Keratinocyte (primary cell): ENCODE data around the gene ZC3H12D. TPM values are rescaled to one million over a fixed set of nuclear protein-coding genes. Genes with fewer than 3 reads are reported as not detected.
"Not testable (repeated sequence)": the region's sequence is repeated elsewhere in the genome, so short reads cannot be mapped to it uniquely, and the experiment has no call there.

Source experiments
- DNase-seq: peaks from one replicate; pipeline ENCODE4 v3.0.0-alpha.2; 2011; ENCODE audit warnings: low read depth, missing footprints, low spot score
- FAIRE-seq: peaks from 2 replicates; lab custom pipeline; 2011; peaks lifted over from hg19 to GRCh38; lab: Jason Lieb, UNC
- H2AFZ ChIP-seq: 2 replicates; pipeline ENCODE4 v1.6.0; 2012; ENCODE audit warnings: low read length, control low read depth, inconsistent platforms; ENCODE audit not compliant: control insufficient read depth
- H3K27ac ChIP-seq: 2 replicates; pipeline ENCODE4 v1.5.1; 2011; ENCODE audit warnings: low read length; ENCODE audit not compliant: control insufficient read depth, insufficient read depth
- H3K27me3 ChIP-seq: 3 replicates; pipeline ENCODE4 v1.6.0; 2011; ENCODE audit warnings: low read length; ENCODE audit not compliant: control insufficient read depth, insufficient read depth; ENCODE audit errors: extremely low read depth
- H3K36me3 ChIP-seq, 2 experiments: 2 replicates in 1 of 2; 3 replicates in 1 of 2; pipeline ENCODE4 v1.5.1; 2011; ENCODE audit warnings: low read length in 2 of 2, mild to moderate bottlenecking in 1 of 2; ENCODE audit not compliant: control insufficient read depth in 2 of 2, insufficient read depth in 2 of 2; ENCODE audit errors: extremely low read depth in 1 of 2
- H3K4me1 ChIP-seq: 3 replicates; pipeline ENCODE4 v1.5.1; 2011; ENCODE audit warnings: low read length; ENCODE audit not compliant: control insufficient read depth, insufficient read depth; ENCODE audit errors: extremely low read depth
- H3K4me2 ChIP-seq: 3 replicates; pipeline ENCODE4 v1.6.0; 2011; ENCODE audit warnings: low read depth, low read length; ENCODE audit not compliant: control insufficient read depth, insufficient read depth; ENCODE audit errors: extremely low read depth
- H3K4me3 ChIP-seq, 3 experiments: fragments of 200-600 bp in 1 of 3; sonication (generic) in 1 of 3; 2 replicates in 2 of 3; 3 replicates in 1 of 3; pipeline ENCODE4 v1.5.1; 2011 to 2016; ENCODE audit warnings: low read length in 3 of 3, mild to moderate bottlenecking in 3 of 3, control low read depth in 2 of 3, inconsistent platforms in 1 of 3, low read depth in 1 of 3, mixed read lengths in 1 of 3, mixed run types in 1 of 3, moderate library complexity in 1 of 3; ENCODE audit not compliant: control insufficient read depth in 2 of 3, insufficient read depth in 2 of 3; ENCODE audit errors: extremely low read depth in 1 of 3
- H3K79me2 ChIP-seq: 2 replicates; pipeline ENCODE4 v1.6.0; 2012; ENCODE audit warnings: low read length; ENCODE audit not compliant: control insufficient read depth, insufficient read depth
- H3K9ac ChIP-seq: 3 replicates; pipeline ENCODE4 v1.6.0; 2011; ENCODE audit warnings: low read length; ENCODE audit not compliant: control insufficient read depth, insufficient read depth; ENCODE audit errors: extremely low read depth
- H3K9me1 ChIP-seq: 3 replicates; pipeline ENCODE4 v1.6.0; 2011; ENCODE audit warnings: low read length; ENCODE audit not compliant: control insufficient read depth, insufficient read depth; ENCODE audit errors: extremely low read depth
- H3K9me3 ChIP-seq: 2 replicates; pipeline ENCODE4 v1.5.1; 2012; ENCODE audit warnings: low read depth, low read length; ENCODE audit not compliant: control insufficient read depth
- H4K20me1 ChIP-seq: 3 replicates; pipeline ENCODE4 v1.6.0; 2011; ENCODE audit warnings: low read length; ENCODE audit not compliant: control insufficient read depth, insufficient read depth; ENCODE audit errors: extremely low read depth
- EZH2 ChIP-seq: IDR thresholded peaks from one replicate; pipeline ENCODE4 v1.6.1; 2012; ENCODE audit warnings: inconsistent platforms, mild to moderate bottlenecking, low read length, moderate library complexity
- dilution Hi-C: fragments of 300-500 bp; cut with MboI; formaldehyde crosslinking; loops from one replicate; pipeline ENCODE4 v1.7.0; 2020; ENCODE audit warnings: low sequenced_read_pairs; ENCODE audit not compliant: extremely low pct_ligation_motif_present
- polyA plus RNA-seq, 5 experiments: library from polyadenylated mRNA; depleted of rRNA in 3 of 5; stranded (reverse) in 3 of 5; stranded (forward) in 1 of 5; unstranded in 1 of 5; fragments of >200 nt; gene quantifications; 1 replicate in 1 of 5; 2 replicates in 3 of 5; 3 replicates in 1 of 5; pipeline versions ENCODE4 v1.2.1 to v1.2.3, GENCODE V29; 2011 to 2012; ENCODE audit warnings: missing spikeins in 2 of 5, low read depth in 1 of 5, low replicate concordance in 1 of 5
- TF ChIP-seq, protein P1 (sequence below), 3 experiments: IDR thresholded peaks in 1 of 3; conservative IDR thresholded peaks in 1 of 3; optimal IDR thresholded peaks in 1 of 3; 2 replicates in 2 of 3; 3 replicates in 1 of 3; pipeline versions ENCODE3 to v1.5.1; 2011; ENCODE audit warnings: low read length in 3 of 3, mild to moderate bottlenecking in 3 of 3, moderate library complexity in 2 of 3, control low read depth in 1 of 3, inconsistent platforms in 1 of 3; ENCODE audit not compliant: insufficient read depth in 2 of 3; ENCODE audit errors: extremely low read depth in 1 of 3

The ZC3H12D gene
- polyA plus RNA-seq, 1 donor (not counting 4 experiments of a cell fraction or from before 2014, with no cell fraction given) = 0.04 TPM

DNA sequence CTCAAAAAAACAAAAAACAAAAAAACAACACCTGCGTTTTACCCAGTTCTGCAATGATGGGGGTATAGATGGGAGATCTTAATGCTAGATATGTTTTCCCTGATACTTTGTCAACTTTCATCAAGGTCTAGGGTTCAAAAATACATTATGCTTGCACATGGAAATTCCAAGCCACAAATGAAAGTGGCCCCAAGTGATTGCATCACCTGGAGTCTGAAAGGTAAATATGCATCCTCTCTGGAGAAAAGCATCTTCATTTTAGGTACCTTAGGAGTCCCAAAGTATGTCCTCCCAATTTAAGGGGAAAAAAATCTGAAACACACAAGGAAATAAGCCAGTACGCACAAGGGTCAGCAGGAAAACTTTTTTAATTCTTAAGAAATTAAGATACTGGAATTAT lies 12.6 kb upstream of the ZC3H12D start:
- no peak for DNase-seq
- Histone ChIP-seq H3K9me3 (no peaks in the 10 kb centered on the region), H3K36me3 (peaks cover 0 to 3% of the 10 kb centered on the region in 2 experiments), H3K9me1 (no peaks in the 10 kb centered on the region), H3K27ac (no peak overlapping the region), H3K9ac (no peak overlapping the region), H2AFZ (no peak overlapping the region), H4K20me1 (no peaks in the 10 kb centered on the region), H3K4me2 (no peak overlapping the region), H3K79me2 (no peaks in the 10 kb centered on the region), H3K4me3 (no peak overlapping the region), H3K27me3 (no peaks in the 10 kb centered on the region), H3K4me1 (peaks cover 11% of the 10 kb centered on the region)
- dilution Hi-C loops = no loop called here
- FAIRE-seq = no peak
- TF ChIP-seq EZH2 = no peak
- TF ChIP-seq, protein P1, sequence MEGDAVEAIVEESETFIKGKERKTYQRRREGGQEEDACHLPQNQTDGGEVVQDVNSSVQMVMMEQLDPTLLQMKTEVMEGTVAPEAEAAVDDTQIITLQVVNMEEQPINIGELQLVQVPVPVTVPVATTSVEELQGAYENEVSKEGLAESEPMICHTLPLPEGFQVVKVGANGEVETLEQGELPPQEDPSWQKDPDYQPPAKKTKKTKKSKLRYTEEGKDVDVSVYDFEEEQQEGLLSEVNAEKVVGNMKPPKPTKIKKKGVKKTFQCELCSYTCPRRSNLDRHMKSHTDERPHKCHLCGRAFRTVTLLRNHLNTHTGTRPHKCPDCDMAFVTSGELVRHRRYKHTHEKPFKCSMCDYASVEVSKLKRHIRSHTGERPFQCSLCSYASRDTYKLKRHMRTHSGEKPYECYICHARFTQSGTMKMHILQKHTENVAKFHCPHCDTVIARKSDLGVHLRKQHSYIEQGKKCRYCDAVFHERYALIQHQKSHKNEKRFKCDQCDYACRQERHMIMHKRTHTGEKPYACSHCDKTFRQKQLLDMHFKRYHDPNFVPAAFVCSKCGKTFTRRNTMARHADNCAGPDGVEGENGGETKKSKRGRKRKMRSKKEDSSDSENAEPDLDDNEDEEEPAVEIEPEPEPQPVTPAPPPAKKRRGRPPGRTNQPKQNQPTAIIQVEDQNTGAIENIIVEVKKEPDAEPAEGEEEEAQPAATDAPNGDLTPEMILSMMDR (optimal IDR thresholded peaks at IDR 0.05 in 1 of 3, IDR thresholded peaks at IDR 0.05 in 1 of 3, conservative IDR thresholded peaks at IDR 0.05 in 1 of 3; ENCODE audit: extremely low read depth in 1 of 3, insufficient read depth in 2 of 3, low read length in 3 of 3) = no peak

- H2AFZ ChIP-seq, H3K27ac ChIP-seq, H3K79me2 ChIP-seq, DNase-seq, H3K4me3 ChIP-seq, dilution Hi-C loops, H3K36me3 ChIP-seq, H3K27me3 ChIP-seq, H3K9ac ChIP-seq, H3K9me3 ChIP-seq, H3K9me1 ChIP-seq, FAIRE-seq, H3K4me2 ChIP-seq, H4K20me1 ChIP-seq: not testable (repeated sequence)
- H3K4me1 ChIP-seq = peaks cover 11% of the 10 kb centered on the region
These were observed 11.8 kb upstream of the ZC3H12D start for GRCh38 chr6:149496597-149496996.

DNA sequence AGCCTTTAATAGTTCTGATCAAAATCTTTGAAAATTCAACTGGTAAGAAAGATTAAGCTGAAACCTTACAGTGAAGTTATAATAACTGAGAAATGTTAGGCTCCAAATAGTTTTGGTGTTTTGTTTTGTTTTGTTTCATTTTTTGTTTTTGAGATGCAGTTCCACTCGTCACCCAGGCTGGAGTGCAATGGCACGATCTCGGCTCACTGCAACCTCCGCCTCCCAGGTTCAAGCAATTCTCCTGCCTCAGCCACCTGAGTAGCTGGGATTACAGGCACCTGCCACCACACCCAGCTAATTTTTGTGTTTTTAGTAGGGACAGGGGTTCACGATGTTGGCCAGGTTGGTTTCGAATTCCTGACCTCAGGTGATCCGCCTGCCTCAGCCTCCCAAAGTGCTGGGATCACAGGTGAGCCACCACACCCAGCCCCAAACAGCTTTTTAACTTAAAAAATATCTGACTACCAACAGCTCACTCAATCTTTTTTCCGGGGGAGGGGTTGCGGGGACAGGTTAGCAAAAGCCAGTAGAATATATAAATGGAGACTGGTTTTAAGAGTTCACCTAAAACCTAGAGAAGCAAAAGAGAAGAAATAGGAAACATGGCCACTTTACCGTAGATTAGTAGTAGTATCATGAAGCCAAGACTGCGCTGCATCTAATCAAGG lies 10.7 kb upstream of the ZC3H12D start:
- H2AFZ ChIP-seq, FAIRE-seq, H3K36me3 ChIP-seq, H3K4me2 ChIP-seq, H3K9me1 ChIP-seq, H3K79me2 ChIP-seq, DNase-seq, H3K27ac ChIP-seq, H3K9ac ChIP-seq, dilution Hi-C loops, H3K9me3 ChIP-seq, H3K27me3 ChIP-seq, H4K20me1 ChIP-seq, H3K4me3 ChIP-seq: not testable (repeated sequence)
- peaks cover 11% of the 10 kb centered on the region for H3K4me1 ChIP-seq

GRCh38 chr6:149494810-149495209 lies 10.0 kb upstream of the ZC3H12D start:
- peaks cover 11% of the 10 kb centered on the region for H3K4me1 ChIP-seq
- H3K9ac ChIP-seq, H2AFZ ChIP-seq, FAIRE-seq, H3K79me2 ChIP-seq, H4K20me1 ChIP-seq, H3K9me3 ChIP-seq, H3K36me3 ChIP-seq, dilution Hi-C loops, H3K27ac ChIP-seq, DNase-seq, H3K9me1 ChIP-seq, H3K4me2 ChIP-seq, H3K27me3 ChIP-seq, H3K4me3 ChIP-seq: not testable (repeated sequence)
